ENCODE measurements around the gene PTPRB.

The PTPRB gene

GRCh38 chr12:70577283-70577634 is 60.0 kb downstream of the PTPRB start:
- TF ChIP-seq EZH2phosphoT487 (IDR thresholded peaks at IDR 0.05; ENCODE audit: low read depth) (no peak), CTCF (IDR thresholded peaks at IDR 0.05; ENCODE audit: low read depth, low read length) (no peak)
- Histone ChIP-seq H3K9me3 (ENCODE audit: insufficient read depth, low read length) (no peaks in the 10 kb centered on the region), H3K36me3 (replicated peaks; ENCODE audit: low read depth, low read length) (no peaks in the 10 kb centered on the region), H3K4me1 (ENCODE audit: low read length) (peaks cover 11% of the 10 kb centered on the region), H3K9ac (ENCODE audit: low read length) (no peak overlapping the region), H2AFZ (ENCODE audit: low read depth, low read length) (no peak overlapping the region), H3K27me3 (ENCODE audit: low read depth, low read length) (no peaks in the 10 kb centered on the region), H4K20me1 (ENCODE audit: insufficient read depth, low read length) (no peaks in the 10 kb centered on the region), H3K79me2 (ENCODE audit: low read length) (no peaks in the 10 kb centered on the region), H3K4me2 (ENCODE audit: low read length) (no peak overlapping the region), H3K27ac (ENCODE audit: low read length) (no peak overlapping the region), H3K4me3 (ENCODE audit: low read length) (no peak overlapping the region)

- Histone ChIP-seq H3K27me3 (ENCODE audit: low read depth, low read length) (no peaks in the 10 kb centered on the region), H2AFZ (ENCODE audit: low read depth, low read length) (no peak overlapping the region), H3K36me3 (replicated peaks; ENCODE audit: low read depth, low read length) (no peaks in the 10 kb centered on the region), H3K4me2 (ENCODE audit: low read length) (no peak overlapping the region), H3K4me3 (ENCODE audit: low read length) (no peak overlapping the region), H3K27ac (ENCODE audit: low read length) (no peak overlapping the region), H3K79me2 (ENCODE audit: low read length) (no peaks in the 10 kb centered on the region), H3K9me3 (ENCODE audit: insufficient read depth, low read length) (no peaks in the 10 kb centered on the region), H3K9ac (ENCODE audit: low read length) (no peak overlapping the region), H3K4me1 (ENCODE audit: low read length) (peaks cover 11% of the 10 kb centered on the region), H4K20me1 (ENCODE audit: insufficient read depth, low read length) (no peaks in the 10 kb centered on the region)
- peak; percentile 90 for TF ChIP-seq CTCF (IDR thresholded peaks at IDR 0.05; ENCODE audit: low read depth, low read length)
- no peak for TF ChIP-seq EZH2phosphoT487 (IDR thresholded peaks at IDR 0.05; ENCODE audit: low read depth)
Observed at GRCh38 chr12:70576341-70577282, 60.6 kb downstream of the PTPRB start.

- no peak overlapping the region for H3K27ac ChIP-seq (ENCODE audit: low read length)
- no peaks in the 10 kb centered on the region for H3K36me3 ChIP-seq (replicated peaks; ENCODE audit: low read depth, low read length)
- no peak overlapping the region for H3K4me3 ChIP-seq (ENCODE audit: low read length)
- H3K79me2 ChIP-seq (ENCODE audit: low read length) = no peaks in the 10 kb centered on the region
- no peaks in the 10 kb centered on the region for H3K4me1 ChIP-seq (ENCODE audit: low read length)
- H2AFZ ChIP-seq (ENCODE audit: low read depth, low read length) = no peak overlapping the region
- H4K20me1 ChIP-seq (ENCODE audit: insufficient read depth, low read length) = no peaks in the 10 kb centered on the region
- H3K9me3 ChIP-seq (ENCODE audit: insufficient read depth, low read length) = no peaks in the 10 kb centered on the region
- no peak overlapping the region for H3K9ac ChIP-seq (ENCODE audit: low read length)
- H3K27me3 ChIP-seq (ENCODE audit: low read depth, low read length) = no peaks in the 10 kb centered on the region
- no peak overlapping the region for H3K4me2 ChIP-seq (ENCODE audit: low read length)
- no peak for TF ChIP-seq CTCF (IDR thresholded peaks at IDR 0.05; ENCODE audit: low read depth, low read length)
- no peak for TF ChIP-seq EZH2phosphoT487 (IDR thresholded peaks at IDR 0.05; ENCODE audit: low read depth)
Observed at GRCh38 chr12:70571705-70572268, 65.4 kb downstream of the PTPRB start.

GRCh38 chr12:70571029-70571428 is 66.2 kb downstream of the PTPRB start:
- Histone ChIP-seq H2AFZ (ENCODE audit: low read depth, low read length) (no peak overlapping the region), H3K9me3 (ENCODE audit: insufficient read depth, low read length) (no peaks in the 10 kb centered on the region)
- no peak for TF ChIP-seq CTCF (IDR thresholded peaks at IDR 0.05; ENCODE audit: low read depth, low read length)

More at GRCh38 chr12:70571029-70571428, 66.2 kb downstream of the PTPRB start:
- Histone ChIP-seq H3K4me3 (ENCODE audit: low read length) (no peak overlapping the region), H3K27ac (ENCODE audit: low read length) (no peak overlapping the region), H3K9ac (ENCODE audit: low read length) (no peak overlapping the region), H3K4me2 (ENCODE audit: low read length) (no peak overlapping the region), H3K79me2 (ENCODE audit: low read length) (no peaks in the 10 kb centered on the region), H4K20me1 (ENCODE audit: insufficient read depth, low read length) (no peaks in the 10 kb centered on the region), H3K36me3 (replicated peaks; ENCODE audit: low read depth, low read length) (no peaks in the 10 kb centered on the region), H3K27me3 (ENCODE audit: low read depth, low read length) (no peaks in the 10 kb centered on the region), H3K4me1 (ENCODE audit: low read length) (no peaks in the 10 kb centered on the region)

All from OCI-LY3 (cell line).